Colonic mucosa (tissue), 4 donors: Measurements from ENCODE around the gene GPX8. TPM values are rescaled to one million over a fixed set of nuclear protein-coding genes. Genes with fewer than 3 reads are reported as not detected.

ENCODE experiments used
- DNase-seq: peaks from one replicate; pipeline ENCODE4 v3.0.0-alpha.2; 2020
- H3K27ac ChIP-seq: fragments of 200-600 bp; one replicate; pipeline ENCODE4 v1.8.0; 2021
- H3K27me3 ChIP-seq: fragments of 200-600 bp; one replicate; pipeline ENCODE4 v1.8.0; 2021
- H3K36me3 ChIP-seq: fragments of 200-600 bp; one replicate; pipeline ENCODE4 v1.8.0; 2021
- H3K4me1 ChIP-seq: fragments of 200-600 bp; one replicate; pipeline ENCODE4 v1.8.0; 2021; ENCODE audit warnings: mild to moderate bottlenecking
- H3K4me3 ChIP-seq: fragments of 200-600 bp; one replicate; pipeline ENCODE4 v1.8.0; 2021
- H3K9ac ChIP-seq, 2 donors: one replicate each; pipeline ENCODE4 v1.7.0; 2013; ENCODE audit warnings: control low read depth in 2 of 2, low read depth in 2 of 2, low read length in 2 of 2
- H3K9me3 ChIP-seq: fragments of 200-600 bp; one replicate; pipeline ENCODE4 v1.8.0; 2021
- intact Hi-C: fragments of 100-400 bp; cut with DNase I; formaldehyde crosslinking; loops from one replicate; pipeline ENCODE4 v1.14.1; 2022
- total RNA-seq, 2 donors: library from RNA; stranded (reverse); fragmentation: NEBNext Ultra II Directional in 1 of 2; extraction: Animal tissue kit (Norgen Biotek cat#: 25700) in 1 of 2; gene quantifications; one replicate each; pipeline ENCODE4 v1.2.1, GENCODE V29; 2021
- TF ChIP-seq, protein P1 (sequence below): fragments of 200-600 bp; IDR thresholded peaks from one replicate; pipeline ENCODE4 v1.8.0; 2022; ENCODE audit warnings: antibody characterized with exemption, mild to moderate bottlenecking
- donor health status: healthy.
- donor health status: DM: no; HTN: no; CAD: no.
- donor health status: DM: no; HTN: no; CAD: no.

GPX8 gene
- total RNA-seq, 2 donors from 2014 or later: 7.1 TPM

DNA sequence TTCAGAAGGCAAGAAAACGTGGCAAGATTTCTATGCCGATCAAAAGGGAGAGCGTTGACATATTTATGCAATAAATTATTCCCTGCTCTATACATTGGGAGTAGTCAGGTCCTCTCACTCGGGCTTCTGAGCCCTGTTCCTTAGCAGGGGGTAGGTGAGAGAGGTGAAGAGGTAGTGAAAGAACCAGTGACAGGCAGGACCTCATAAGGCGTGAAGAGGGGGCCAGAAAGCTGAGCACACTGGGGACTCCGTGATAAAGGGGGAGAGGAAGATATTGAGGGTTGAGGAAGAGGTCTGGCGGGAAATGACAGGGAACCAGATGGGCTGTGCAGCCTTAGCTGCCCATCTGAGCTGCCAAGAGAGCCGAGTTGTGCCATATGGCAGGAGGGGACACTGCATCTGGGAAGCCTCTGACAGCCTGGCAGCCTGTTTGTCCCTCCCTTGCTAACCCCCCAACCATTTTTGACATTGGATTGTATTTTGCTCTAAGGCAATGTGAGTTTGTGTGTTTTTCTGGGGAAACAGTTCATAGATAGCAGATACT is 13.8 kb downstream of the GPX8 start:
- H3K9ac ChIP-seq: peak overlapping the region in 1 of 2 donors; percentile 66
- H3K4me1 ChIP-seq: peaks cover 10% of the 10 kb centered on the region
- intact Hi-C loops: loop anchor here (5.0 kb wide), 1 partner anchor 519 kb away; no protein-coding TSS in a partner anchor
- no peaks in the 10 kb centered on the region for H3K9me3 ChIP-seq
- H3K27ac ChIP-seq: no peak overlapping the region
- TF ChIP-seq, protein P1, sequence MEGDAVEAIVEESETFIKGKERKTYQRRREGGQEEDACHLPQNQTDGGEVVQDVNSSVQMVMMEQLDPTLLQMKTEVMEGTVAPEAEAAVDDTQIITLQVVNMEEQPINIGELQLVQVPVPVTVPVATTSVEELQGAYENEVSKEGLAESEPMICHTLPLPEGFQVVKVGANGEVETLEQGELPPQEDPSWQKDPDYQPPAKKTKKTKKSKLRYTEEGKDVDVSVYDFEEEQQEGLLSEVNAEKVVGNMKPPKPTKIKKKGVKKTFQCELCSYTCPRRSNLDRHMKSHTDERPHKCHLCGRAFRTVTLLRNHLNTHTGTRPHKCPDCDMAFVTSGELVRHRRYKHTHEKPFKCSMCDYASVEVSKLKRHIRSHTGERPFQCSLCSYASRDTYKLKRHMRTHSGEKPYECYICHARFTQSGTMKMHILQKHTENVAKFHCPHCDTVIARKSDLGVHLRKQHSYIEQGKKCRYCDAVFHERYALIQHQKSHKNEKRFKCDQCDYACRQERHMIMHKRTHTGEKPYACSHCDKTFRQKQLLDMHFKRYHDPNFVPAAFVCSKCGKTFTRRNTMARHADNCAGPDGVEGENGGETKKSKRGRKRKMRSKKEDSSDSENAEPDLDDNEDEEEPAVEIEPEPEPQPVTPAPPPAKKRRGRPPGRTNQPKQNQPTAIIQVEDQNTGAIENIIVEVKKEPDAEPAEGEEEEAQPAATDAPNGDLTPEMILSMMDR: no peak
- H3K4me3 ChIP-seq: peak overlapping the region; percentile 42
- no peaks in the 10 kb centered on the region for H3K36me3 ChIP-seq
- H3K27me3 ChIP-seq: peaks cover 42% of the 10 kb centered on the region
- no peak for DNase-seq

DNA sequence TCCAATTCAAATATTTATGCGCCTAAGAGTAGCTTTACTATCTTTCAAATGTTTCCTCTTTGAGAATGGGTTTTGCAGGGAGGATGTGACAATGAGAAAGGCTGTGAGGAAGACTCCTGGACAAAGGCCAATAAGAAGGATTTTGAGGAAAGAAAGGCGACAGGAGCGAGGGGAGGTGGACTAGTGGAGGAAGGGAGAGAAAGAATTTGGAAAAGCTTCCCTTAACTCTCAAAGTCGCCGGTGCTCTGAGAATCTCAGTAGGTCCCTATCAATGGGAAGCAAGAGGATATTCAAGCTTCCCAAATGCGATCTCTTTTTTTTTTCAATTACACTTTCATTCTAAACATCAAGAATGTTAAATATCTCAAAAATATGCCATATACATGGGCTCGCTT is 15.8 kb downstream of the GPX8 start:
- H3K4me3 ChIP-seq: no peak overlapping the region
- H3K4me1 ChIP-seq: peaks cover 10% of the 10 kb centered on the region
- H3K27me3 ChIP-seq: peaks cover 42% of the 10 kb centered on the region
- TF ChIP-seq, protein P1: no peak
- H3K9me3 ChIP-seq: no peaks in the 10 kb centered on the region
- no peak overlapping the region for H3K9ac ChIP-seq
- no peak overlapping the region for H3K27ac ChIP-seq
- no peaks in the 10 kb centered on the region for H3K36me3 ChIP-seq
- no peak for DNase-seq
- intact Hi-C loops: loop anchor here (5.0 kb wide), 1 partner anchor 57 kb away; the partner anchor contains the start of gene CCNO

DNA sequence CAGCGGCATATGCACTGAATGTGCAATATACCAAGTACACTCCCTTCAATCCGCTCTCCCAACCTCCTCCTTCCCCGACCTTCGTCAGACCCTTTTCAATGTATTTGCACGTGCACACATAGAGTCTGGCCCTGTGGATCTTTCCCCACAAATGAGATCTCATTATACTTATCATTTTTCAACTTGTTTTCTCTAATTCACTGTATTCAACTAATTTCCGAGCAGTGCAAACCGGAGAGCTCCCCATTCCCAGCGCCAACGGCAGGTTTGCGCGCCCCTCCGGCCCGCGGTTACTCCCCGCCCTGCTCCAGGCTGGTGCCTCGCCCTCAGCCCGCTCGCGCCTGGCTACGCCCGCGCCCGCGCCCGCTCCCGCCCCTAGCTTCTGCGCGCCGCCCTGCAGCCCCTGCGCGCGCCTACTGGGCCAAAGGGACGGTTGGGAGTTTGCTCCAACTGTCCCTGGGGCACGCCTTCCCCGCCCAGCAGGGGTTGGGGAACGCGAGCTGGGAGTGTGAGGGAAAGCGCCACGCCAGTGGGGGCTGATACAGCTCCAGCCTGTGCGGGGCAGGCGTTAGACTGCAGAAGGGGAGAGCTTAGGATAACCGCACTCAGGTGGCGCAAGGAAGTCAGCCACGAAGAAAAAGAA is 16.3 kb downstream of the GPX8 start:
- H3K9ac ChIP-seq: no peak overlapping the region
- H3K4me1 ChIP-seq: peaks cover 10% of the 10 kb centered on the region
- TF ChIP-seq, protein P1: peak; percentile 37
- intact Hi-C loops: loop anchor here (5.0 kb wide), 1 partner anchor 56 kb away; the partner anchor contains the start of gene CCNO
- H3K9me3 ChIP-seq: no peaks in the 10 kb centered on the region
- H3K27ac ChIP-seq: no peak overlapping the region
- H3K4me3 ChIP-seq: peak overlapping the region; percentile 26
- peaks cover 42% of the 10 kb centered on the region for H3K27me3 ChIP-seq
- DNase-seq: peak; percentile 76
- no peaks in the 10 kb centered on the region for H3K36me3 ChIP-seq

DNA sequence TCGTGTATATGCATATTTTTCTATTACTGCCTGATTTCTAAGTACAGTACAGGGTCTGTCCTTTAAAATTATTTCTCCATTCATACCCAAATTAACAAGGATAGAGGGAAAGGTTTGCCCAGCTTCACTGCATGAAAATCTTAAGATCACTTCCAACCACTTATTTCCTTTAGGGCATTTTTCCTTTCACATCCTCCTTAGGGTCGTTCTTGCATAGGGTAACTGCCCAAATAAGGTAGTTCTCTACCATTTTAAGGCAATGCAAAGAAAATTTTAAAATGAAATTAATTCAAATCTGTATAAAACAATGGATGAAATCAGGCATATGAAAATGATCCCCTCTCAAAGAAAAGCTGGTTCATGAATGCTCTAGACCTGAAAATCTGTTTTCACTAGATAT is 17.1 kb downstream of the GPX8 start:
- no peak overlapping the region for H3K9ac ChIP-seq
- no peak overlapping the region for H3K4me3 ChIP-seq
- no peaks in the 10 kb centered on the region for H3K9me3 ChIP-seq
- intact Hi-C loops: loop anchor here (5.0 kb wide), 1 partner anchor 55 kb away; the partner anchor contains the start of gene CCNO
- no peak overlapping the region for H3K27ac ChIP-seq
- no peak for DNase-seq
- TF ChIP-seq, protein P1: no peak
- no peaks in the 10 kb centered on the region for H3K36me3 ChIP-seq
- peaks cover 10% of the 10 kb centered on the region for H3K4me1 ChIP-seq
- peaks cover 42% of the 10 kb centered on the region for H3K27me3 ChIP-seq

DNA sequence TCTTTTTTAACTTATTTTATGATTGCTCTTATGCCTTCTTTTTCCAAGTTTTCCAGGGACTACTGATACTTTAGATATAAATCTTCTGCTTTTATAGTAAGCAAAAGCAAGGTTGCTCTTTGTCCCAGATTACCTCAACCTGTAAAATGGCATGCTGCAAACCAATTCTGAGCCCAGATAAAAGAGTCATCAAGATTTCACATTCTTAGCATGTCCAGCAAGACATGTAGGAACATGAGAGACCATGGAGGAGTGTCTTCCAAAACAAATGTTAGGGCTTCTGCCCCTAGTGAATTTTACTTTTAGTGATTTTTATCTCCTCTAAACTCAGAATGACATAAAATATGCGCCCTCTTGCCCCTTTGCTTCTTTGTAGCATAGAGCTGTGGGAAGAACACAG is 20.0 kb downstream of the GPX8 start:
- H3K27ac ChIP-seq: no peak overlapping the region
- no peak overlapping the region for H3K4me3 ChIP-seq
- no peaks in the 10 kb centered on the region for H3K9me3 ChIP-seq
- H3K4me1 ChIP-seq: peaks cover 10% of the 10 kb centered on the region
- no peak for DNase-seq
- TF ChIP-seq, protein P1: no peak
- H3K9ac ChIP-seq: no peak overlapping the region
- H3K27me3 ChIP-seq: peaks cover 30% of the 10 kb centered on the region
- H3K36me3 ChIP-seq: no peaks in the 10 kb centered on the region
- intact Hi-C loops: no loop called here
